Fibroblast of lung (primary cell): ENCODE measurements around the gene ARX.

Experiments used
- EZH2 ChIP-seq: IDR thresholded peaks from 2 replicates; pipeline ENCODE4 v1.5.1; 2012; ENCODE audit warnings: low read length, control low read depth, mild to moderate bottlenecking; ENCODE audit errors: missing control alignments
- TF ChIP-seq, protein P1 (sequence below), 2 donors: IDR thresholded peaks in 1 of 2; conservative IDR thresholded peaks in 1 of 2; 1 replicate in 1 of 2; 2 replicates in 1 of 2; pipeline ENCODE4 v1.5.1; 2011 to 2012; ENCODE audit warnings: low read length in 2 of 2, control low read depth in 1 of 2, inconsistent platforms in 1 of 2, low read depth in 1 of 2, mild to moderate bottlenecking in 1 of 2

- TF ChIP-seq, protein P1, sequence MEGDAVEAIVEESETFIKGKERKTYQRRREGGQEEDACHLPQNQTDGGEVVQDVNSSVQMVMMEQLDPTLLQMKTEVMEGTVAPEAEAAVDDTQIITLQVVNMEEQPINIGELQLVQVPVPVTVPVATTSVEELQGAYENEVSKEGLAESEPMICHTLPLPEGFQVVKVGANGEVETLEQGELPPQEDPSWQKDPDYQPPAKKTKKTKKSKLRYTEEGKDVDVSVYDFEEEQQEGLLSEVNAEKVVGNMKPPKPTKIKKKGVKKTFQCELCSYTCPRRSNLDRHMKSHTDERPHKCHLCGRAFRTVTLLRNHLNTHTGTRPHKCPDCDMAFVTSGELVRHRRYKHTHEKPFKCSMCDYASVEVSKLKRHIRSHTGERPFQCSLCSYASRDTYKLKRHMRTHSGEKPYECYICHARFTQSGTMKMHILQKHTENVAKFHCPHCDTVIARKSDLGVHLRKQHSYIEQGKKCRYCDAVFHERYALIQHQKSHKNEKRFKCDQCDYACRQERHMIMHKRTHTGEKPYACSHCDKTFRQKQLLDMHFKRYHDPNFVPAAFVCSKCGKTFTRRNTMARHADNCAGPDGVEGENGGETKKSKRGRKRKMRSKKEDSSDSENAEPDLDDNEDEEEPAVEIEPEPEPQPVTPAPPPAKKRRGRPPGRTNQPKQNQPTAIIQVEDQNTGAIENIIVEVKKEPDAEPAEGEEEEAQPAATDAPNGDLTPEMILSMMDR (conservative IDR thresholded peaks at IDR 0.05 in 1 of 2, IDR thresholded peaks at IDR 0.05 in 1 of 2; ENCODE audit: low read depth in 1 of 2, low read length in 2 of 2) = no peak
- no peak for TF ChIP-seq EZH2
These were observed 33.3 kb downstream of the ARX start for GRCh38 chrX:24982306-24982965.
